ENCODE results near the gene ZBP1. TPM values are rescaled to one million over a fixed set of nuclear protein-coding genes. Genes with fewer than 3 reads are reported as not detected.

Gene ZBP1
- total RNA-seq, 1 experiment from 2014 or later, result 2.9 TPM

DNA sequence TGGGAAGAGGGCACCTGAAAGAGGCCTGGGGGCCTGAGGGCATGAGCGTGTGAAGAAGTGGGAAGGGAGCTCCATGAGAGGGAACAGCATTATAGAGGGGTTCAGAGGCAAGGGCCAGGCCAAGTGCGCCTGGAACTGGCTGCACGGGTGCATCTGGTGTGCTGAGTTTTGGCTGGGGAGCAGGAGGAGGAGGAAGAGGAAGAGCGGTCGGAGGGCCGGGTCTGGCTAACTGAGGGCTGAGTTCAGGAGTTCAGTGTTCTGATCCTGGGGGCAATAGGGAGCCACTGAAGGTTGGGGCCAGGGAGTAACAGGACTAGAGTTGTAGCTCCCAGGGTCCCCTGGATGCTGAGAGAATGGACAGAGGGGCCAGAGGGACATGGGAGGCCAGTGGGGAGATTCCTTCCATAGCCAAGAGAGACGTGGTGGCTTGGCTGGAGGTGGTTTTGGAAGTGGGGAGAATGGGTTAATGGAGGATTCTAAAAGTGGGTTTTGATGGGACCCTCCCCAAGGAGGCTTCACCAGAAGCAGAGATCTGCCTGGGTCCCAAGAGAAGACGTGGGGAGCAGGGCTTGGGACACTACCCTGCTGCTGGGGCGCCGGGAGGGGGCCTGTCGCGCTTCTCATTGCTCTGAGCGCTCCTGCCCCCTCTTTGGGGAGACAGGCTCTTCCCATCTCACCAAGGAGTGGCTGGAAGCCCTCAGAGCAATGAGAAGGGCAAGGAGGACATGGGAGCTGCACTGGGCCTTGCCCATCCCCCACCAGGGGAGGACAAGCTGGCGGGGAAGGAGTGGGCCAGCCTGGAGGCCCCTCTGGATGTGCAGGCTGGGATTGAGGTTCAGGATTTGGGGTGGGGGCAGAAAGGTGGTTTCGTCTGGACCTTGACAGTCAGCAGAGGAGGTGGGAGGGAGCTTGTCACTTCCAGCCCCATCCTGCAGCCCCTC is 28.7 kb downstream of the ZBP1 start:
- Histone ChIP-seq H2AFZ (ENCODE audit: low read length) (no peak overlapping the region), H3K27ac (ENCODE audit: low read length) (no peak overlapping the region), H3K79me2 (ENCODE audit: low read length) (no peaks in the 10 kb centered on the region), H3K9ac (ENCODE audit: low read length) (no peak overlapping the region), H3K27me3 (ENCODE audit: low read length) (no peaks in the 10 kb centered on the region), H3K4me2 (ENCODE audit: low read depth, low read length, poor library complexity, severe bottlenecking) (no peak overlapping the region), H3K36me3 (ENCODE audit: insufficient read depth, low read length) (no peaks in the 10 kb centered on the region), H3K4me3 (ENCODE audit: low read length) (no peak overlapping the region), H3K9me3 (ENCODE audit: low read length) (no peaks in the 10 kb centered on the region), H4K20me1 (ENCODE audit: insufficient read depth, low read depth, low read length) (no peaks in the 10 kb centered on the region; the same call in 1 of the 2 replicates), H3K4me1 (ENCODE audit: low read length) (peaks cover 18% of the 10 kb centered on the region), H3K9me2 (replicated peaks; ENCODE audit: insufficient read depth, low read length) (no peaks in the 10 kb centered on the region)
- DNase-seq, result no peak

DNA sequence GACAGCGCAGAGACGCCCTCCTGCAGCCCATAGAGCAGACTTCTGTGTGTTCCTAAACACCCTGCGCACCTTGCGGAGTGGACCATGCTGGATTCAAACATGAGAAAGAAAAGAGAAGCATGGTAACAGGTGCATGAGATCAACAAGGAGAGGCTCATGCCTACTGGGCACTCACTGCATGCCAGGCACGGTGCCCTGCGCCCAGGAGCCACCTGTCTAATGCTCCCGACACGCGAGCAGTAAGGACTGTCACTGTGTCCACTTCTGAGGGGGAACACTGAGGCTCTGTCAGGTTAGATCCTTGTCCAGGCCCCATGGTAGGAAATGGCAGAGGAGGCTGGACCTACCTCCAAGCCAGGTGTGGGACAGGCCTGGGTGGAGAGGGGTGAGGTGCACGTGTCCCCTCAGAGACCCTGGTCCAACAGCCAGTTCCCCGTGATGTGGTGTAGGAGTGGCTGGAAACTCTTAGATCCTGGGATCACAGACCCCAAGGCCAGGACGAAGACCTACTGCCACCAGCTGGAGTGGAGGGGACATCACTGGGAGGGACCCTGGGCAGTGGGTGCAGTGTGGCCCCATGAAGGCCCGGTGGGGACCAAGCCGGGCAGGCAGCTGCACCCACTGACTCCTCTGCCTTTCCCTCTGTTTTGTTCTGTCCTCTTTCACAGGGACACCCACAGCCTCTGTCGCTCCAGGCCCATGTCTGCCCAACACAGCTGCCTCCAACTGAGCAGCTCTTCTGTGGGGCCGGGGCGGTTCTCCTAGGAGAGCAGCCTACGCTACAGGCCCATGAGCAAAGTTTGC is 29.5 kb downstream of the ZBP1 start:
- Histone ChIP-seq H3K9ac (ENCODE audit: low read length) (no peak overlapping the region), H3K4me1 (ENCODE audit: low read length) (peaks cover 18% of the 10 kb centered on the region), H3K9me3 (ENCODE audit: low read length) (no peaks in the 10 kb centered on the region), H3K36me3 (ENCODE audit: insufficient read depth, low read length) (no peaks in the 10 kb centered on the region), H3K9me2 (replicated peaks; ENCODE audit: insufficient read depth, low read length) (no peaks in the 10 kb centered on the region), H3K79me2 (ENCODE audit: low read length) (no peaks in the 10 kb centered on the region), H3K4me2 (ENCODE audit: low read depth, low read length, poor library complexity, severe bottlenecking) (no peak overlapping the region), H3K4me3 (ENCODE audit: low read length) (no peak overlapping the region), H4K20me1 (ENCODE audit: insufficient read depth, low read depth, low read length) (no peaks in the 10 kb centered on the region; the same call in 1 of the 2 replicates), H3K27ac (ENCODE audit: low read length) (no peak overlapping the region), H3K27me3 (ENCODE audit: low read length) (no peaks in the 10 kb centered on the region), H2AFZ (ENCODE audit: low read length) (no peak overlapping the region)
- no peak for DNase-seq

DNA sequence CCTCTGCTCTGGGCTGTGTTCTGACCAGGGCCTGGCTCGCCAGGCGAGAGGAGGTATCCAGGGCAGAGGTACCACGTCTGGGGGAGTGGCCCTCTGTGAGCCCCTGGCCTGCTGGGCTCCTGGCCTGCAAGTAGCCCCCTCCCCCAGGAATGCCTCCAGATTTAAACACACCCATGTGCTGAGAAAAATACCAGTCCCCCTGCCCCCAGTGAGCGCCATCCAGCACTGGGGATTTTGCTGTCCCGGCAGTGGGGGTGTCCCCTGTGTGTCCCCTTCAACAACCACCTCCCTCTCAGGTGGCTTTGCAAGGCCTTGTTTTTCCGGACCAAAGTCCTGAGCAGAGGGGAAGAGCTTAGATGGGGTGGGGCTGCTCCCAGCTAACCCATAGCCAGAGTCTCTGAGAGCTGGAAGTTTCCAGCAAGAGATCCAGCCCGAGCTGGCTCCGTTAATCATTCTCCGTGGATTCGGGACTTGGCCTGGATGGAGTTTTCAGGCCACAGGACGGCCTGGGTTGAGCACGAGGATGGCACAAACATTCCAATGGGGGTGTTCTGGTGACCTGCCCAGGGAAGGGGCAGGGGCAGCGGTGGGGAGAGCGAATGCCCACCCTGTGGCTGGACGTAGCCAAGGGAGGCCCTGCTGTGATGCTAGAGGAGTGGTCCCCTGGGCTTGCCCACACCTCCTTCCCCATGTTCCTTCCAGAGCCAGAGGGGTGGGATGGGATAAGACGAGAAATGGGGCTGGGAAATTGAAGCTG is 30.3 kb downstream of the ZBP1 start:
- Histone ChIP-seq H3K4me3 (ENCODE audit: low read length) (no peak overlapping the region), H2AFZ (ENCODE audit: low read length) (no peak overlapping the region), H3K36me3 (ENCODE audit: insufficient read depth, low read length) (no peaks in the 10 kb centered on the region), H3K4me2 (ENCODE audit: low read depth, low read length, poor library complexity, severe bottlenecking) (no peak overlapping the region), H3K9me3 (ENCODE audit: low read length) (no peaks in the 10 kb centered on the region), H3K9me2 (replicated peaks; ENCODE audit: insufficient read depth, low read length) (no peaks in the 10 kb centered on the region), H3K4me1 (ENCODE audit: low read length) (peaks cover 22% of the 10 kb centered on the region), H3K27me3 (ENCODE audit: low read length) (no peaks in the 10 kb centered on the region), H3K27ac (ENCODE audit: low read length) (no peak overlapping the region), H4K20me1 (ENCODE audit: insufficient read depth, low read depth, low read length) (no peaks in the 10 kb centered on the region; the same call in 1 of the 2 replicates), H3K79me2 (ENCODE audit: low read length) (no peaks in the 10 kb centered on the region), H3K9ac (ENCODE audit: low read length) (no peak overlapping the region)
- no peak for DNase-seq

DNA sequence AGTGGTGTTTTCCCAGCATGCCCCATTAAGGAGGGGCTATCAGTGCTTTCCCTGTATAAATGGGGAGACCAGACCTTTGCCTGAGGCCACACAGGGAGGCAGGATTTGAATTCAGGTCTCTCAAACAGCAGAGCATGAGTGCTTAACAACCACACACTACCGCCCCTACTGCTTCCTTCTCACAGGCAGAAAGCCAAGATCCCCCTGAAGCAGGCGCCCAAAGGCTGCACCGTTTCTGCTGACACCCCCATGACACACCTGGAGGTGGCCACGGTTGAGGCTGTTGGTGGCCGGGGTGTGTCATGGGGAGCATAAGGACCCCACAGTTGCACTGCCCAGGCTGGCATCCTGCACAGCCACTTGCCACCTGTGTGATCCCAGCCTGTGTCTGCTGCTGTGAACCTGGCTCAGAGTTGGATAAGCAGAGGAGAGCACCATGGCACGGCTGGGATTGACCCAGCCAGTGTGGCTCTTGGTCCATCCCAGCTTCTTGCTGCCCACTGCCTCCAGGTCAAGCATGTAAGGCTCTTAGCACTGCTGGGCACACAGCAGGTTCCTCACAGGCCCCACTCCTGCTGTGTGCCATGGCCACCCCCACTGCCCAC is 31.0 kb downstream of the ZBP1 start:
- Histone ChIP-seq H3K9ac (ENCODE audit: low read length) (no peak overlapping the region), H3K79me2 (ENCODE audit: low read length) (no peaks in the 10 kb centered on the region), H3K36me3 (ENCODE audit: insufficient read depth, low read length) (no peaks in the 10 kb centered on the region)

GRCh38 chr20:57588596-57588995 is 31.6 kb downstream of the ZBP1 start:
- Histone ChIP-seq H3K4me2 (ENCODE audit: low read depth, low read length, poor library complexity, severe bottlenecking) (no peak overlapping the region), H4K20me1 (ENCODE audit: insufficient read depth, low read depth, low read length) (no peaks in the 10 kb centered on the region; the same call in 1 of the 2 replicates), H3K9ac (ENCODE audit: low read length) (no peak overlapping the region), H3K27me3 (ENCODE audit: low read length) (no peaks in the 10 kb centered on the region), H3K9me2 (replicated peaks; ENCODE audit: insufficient read depth, low read length) (no peaks in the 10 kb centered on the region), H3K27ac (ENCODE audit: low read length) (no peak overlapping the region), H3K36me3 (ENCODE audit: insufficient read depth, low read length) (no peaks in the 10 kb centered on the region), H2AFZ (ENCODE audit: low read length) (no peak overlapping the region), H3K4me1 (ENCODE audit: low read length) (peaks cover 20% of the 10 kb centered on the region), H3K9me3 (ENCODE audit: low read length) (no peaks in the 10 kb centered on the region), H3K4me3 (ENCODE audit: low read length) (no peak overlapping the region), H3K79me2 (ENCODE audit: low read length) (no peaks in the 10 kb centered on the region)
- DNase-seq, result no peak

More for the DNA sequence above, 31.0 kb downstream of the ZBP1 start:
- no peak for DNase-seq
- peaks cover 26% of the 10 kb centered on the region for H3K4me1 ChIP-seq (ENCODE audit: low read length)
- H3K4me3 ChIP-seq (ENCODE audit: low read length), result no peak overlapping the region
- H4K20me1 ChIP-seq (ENCODE audit: insufficient read depth, low read depth, low read length), result no peaks in the 10 kb centered on the region; the same call in 1 of the 2 replicates
- no peak overlapping the region for H2AFZ ChIP-seq (ENCODE audit: low read length)
- H3K9me3 ChIP-seq (ENCODE audit: low read length), result no peaks in the 10 kb centered on the region
- H3K4me2 ChIP-seq (ENCODE audit: low read depth, low read length, poor library complexity, severe bottlenecking), result no peak overlapping the region
- no peaks in the 10 kb centered on the region for H3K9me2 ChIP-seq (replicated peaks; ENCODE audit: insufficient read depth, low read length)
- no peaks in the 10 kb centered on the region for H3K27me3 ChIP-seq (ENCODE audit: low read length)
- H3K27ac ChIP-seq (ENCODE audit: low read length), result no peak overlapping the region

GRCh38 chr20:57587989-57588377 is 32.2 kb downstream of the ZBP1 start:
- no peaks in the 10 kb centered on the region for H3K9me3 ChIP-seq (ENCODE audit: low read length)
- no peak for DNase-seq
- no peaks in the 10 kb centered on the region for H3K9me2 ChIP-seq (replicated peaks; ENCODE audit: insufficient read depth, low read length)
- no peaks in the 10 kb centered on the region for H3K27me3 ChIP-seq (ENCODE audit: low read length)
- no peak overlapping the region for H3K4me3 ChIP-seq (ENCODE audit: low read length)
- H3K79me2 ChIP-seq (ENCODE audit: low read length), result no peaks in the 10 kb centered on the region
- no peak overlapping the region for H3K27ac ChIP-seq (ENCODE audit: low read length)
- no peak overlapping the region for H2AFZ ChIP-seq (ENCODE audit: low read length)
- no peak overlapping the region for H3K4me2 ChIP-seq (ENCODE audit: low read depth, low read length, poor library complexity, severe bottlenecking)
- peaks cover 14% of the 10 kb centered on the region for H3K4me1 ChIP-seq (ENCODE audit: low read length)
- H3K36me3 ChIP-seq (ENCODE audit: insufficient read depth, low read length), result no peaks in the 10 kb centered on the region
- H4K20me1 ChIP-seq (ENCODE audit: insufficient read depth, low read depth, low read length), result no peaks in the 10 kb centered on the region
- H3K9ac ChIP-seq (ENCODE audit: low read length), result no peak overlapping the region

DNA sequence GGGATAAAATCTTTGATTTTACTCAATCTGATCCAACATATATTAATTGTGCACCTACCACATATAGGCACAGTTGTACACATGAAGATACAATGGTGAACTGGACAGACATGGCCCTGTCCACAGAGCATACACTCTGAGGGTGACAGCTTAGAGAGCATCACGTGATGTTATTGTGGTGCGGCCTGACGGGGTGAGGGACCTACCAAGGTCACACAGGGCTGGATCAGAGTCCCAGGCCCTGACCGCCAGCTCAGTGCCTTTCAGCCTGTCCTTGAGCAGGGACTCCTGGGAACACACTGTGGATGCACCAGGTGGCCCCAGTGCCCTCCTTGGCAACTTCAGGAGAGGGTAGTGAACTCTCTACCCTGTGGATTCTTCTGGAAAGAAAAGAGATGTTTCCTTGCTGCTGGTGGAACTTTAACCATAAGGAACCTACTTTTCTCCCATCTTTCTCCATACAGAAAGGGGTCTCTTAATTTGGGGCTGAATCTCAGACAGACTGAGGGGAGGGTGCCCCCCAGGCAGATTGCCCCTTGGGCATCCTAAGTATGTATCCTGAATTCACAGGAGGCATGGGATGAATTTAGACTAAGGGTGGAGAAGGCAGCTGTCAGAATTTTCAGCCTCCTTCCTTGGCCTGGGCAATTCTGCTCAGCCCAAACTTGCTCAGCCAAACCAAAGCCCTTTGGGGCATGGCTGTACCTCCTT is 32.8 kb downstream of the ZBP1 start:
- Histone ChIP-seq H3K4me3 (ENCODE audit: low read length) (no peak overlapping the region), H3K4me1 (ENCODE audit: low read length) (peaks cover 9% of the 10 kb centered on the region), H3K36me3 (ENCODE audit: insufficient read depth, low read length) (no peaks in the 10 kb centered on the region), H3K9ac (ENCODE audit: low read length) (no peak overlapping the region), H2AFZ (ENCODE audit: low read length) (no peak overlapping the region), H3K9me3 (ENCODE audit: low read length) (no peaks in the 10 kb centered on the region), H3K4me2 (ENCODE audit: low read depth, low read length, poor library complexity, severe bottlenecking) (no peak overlapping the region), H3K27me3 (ENCODE audit: low read length) (no peaks in the 10 kb centered on the region), H4K20me1 (ENCODE audit: insufficient read depth, low read depth, low read length) (no peaks in the 10 kb centered on the region), H3K79me2 (ENCODE audit: low read length) (no peaks in the 10 kb centered on the region), H3K9me2 (replicated peaks; ENCODE audit: insufficient read depth, low read length) (no peaks in the 10 kb centered on the region), H3K27ac (ENCODE audit: low read length) (no peak overlapping the region)
- no peak for DNase-seq
